Neural crest cell (in vitro differentiated cells): ENCODE results near the gene ZNF664. TPM values are rescaled to one million over a fixed set of nuclear protein-coding genes. Genes with fewer than 3 reads are reported as not detected.
A peak's percentile ranks its signal among the peaks of the same experiment; 100 is the strongest.

Experiments used
- DNase-seq: peaks from one replicate; pipeline ENCODE4 v3.0.0; 2021; ENCODE audit warnings: low read depth, mixed read lengths, low spot score
- H3K27ac Mint-ChIP-seq: one replicate; pipeline ENCODE4 v1.8.0; 2021; ENCODE audit warnings: mild to moderate bottlenecking, mixed read lengths; ENCODE audit not compliant: unreplicated experiment
- H3K27me3 Mint-ChIP-seq: 2 replicates; pipeline ENCODE4 v1.8.0; 2021; ENCODE audit warnings: low read depth, mild to moderate bottlenecking, mixed read lengths
- H3K36me3 Mint-ChIP-seq: 2 replicates; pipeline ENCODE4 v1.8.0; 2021; ENCODE audit warnings: low read depth, mild to moderate bottlenecking, mixed read lengths
- H3K4me1 Mint-ChIP-seq: 2 replicates; pipeline ENCODE4 v1.8.0; 2021; ENCODE audit warnings: mixed read lengths
- H3K4me3 Mint-ChIP-seq: one replicate; pipeline ENCODE4 v1.8.0; 2021; ENCODE audit warnings: mild to moderate bottlenecking, mixed read lengths
- H3K9me3 Mint-ChIP-seq: 2 replicates; pipeline ENCODE4 v1.8.0; 2021; ENCODE audit warnings: mixed read lengths
- CTCF ChIP-seq: fragments of 200-600 bp; sonication (generic); conservative IDR thresholded peaks from 2 replicates; pipeline ENCODE4 v1.5.0; 2021; ENCODE audit warnings: antibody characterized with exemption, mild to moderate bottlenecking
- total RNA-seq: library from RNA; stranded (reverse); gene quantifications from 2 replicates; pipeline ENCODE4 v1.2.1, GENCODE V29; 2021

The ZNF664 gene
- total RNA-seq, 1 donor from 2014 or later = 156 TPM

GRCh38 chr12:124000111-124000510, 27.1 kb downstream of the ZNF664 start:
- H3K9me3 Mint-ChIP-seq = no peaks in the 10 kb centered on the region
- no peak for TF ChIP-seq CTCF

GRCh38 chr12:124001343-124001742, 28.3 kb downstream of the ZNF664 start:
- TF ChIP-seq CTCF = no peak
- Mint-ChIP-seq H3K4me3 (no peak overlapping the region), H3K4me1 (peaks cover 34% of the 10 kb centered on the region), H3K27me3 (no peaks in the 10 kb centered on the region), H3K27ac (no peak overlapping the region), H3K36me3 (peaks cover 5% of the 10 kb centered on the region), H3K9me3 (no peaks in the 10 kb centered on the region)
- DNase-seq = no peak

More at GRCh38 chr12:124000111-124000510, 27.1 kb downstream of the ZNF664 start:
- Mint-ChIP-seq H3K36me3 (peaks cover 3% of the 10 kb centered on the region), H3K4me1 (peaks cover 44% of the 10 kb centered on the region), H3K27me3 (no peaks in the 10 kb centered on the region), H3K4me3 (no peak overlapping the region), H3K27ac (no peak overlapping the region)
- DNase-seq = no peak

GRCh38 chr12:124002021-124002644, 29.1 kb downstream of the ZNF664 start:
- Mint-ChIP-seq H3K9me3 (no peaks in the 10 kb centered on the region), H3K27ac (no peak overlapping the region), H3K27me3 (no peaks in the 10 kb centered on the region), H3K36me3 (peaks cover 5% of the 10 kb centered on the region), H3K4me3 (no peak overlapping the region), H3K4me1 (peaks cover 34% of the 10 kb centered on the region)
- DNase-seq = no peak
- TF ChIP-seq CTCF = no peak

GRCh38 chr12:124002654-124003053, 29.6 kb downstream of the ZNF664 start:
- peaks cover 5% of the 10 kb centered on the region for H3K36me3 Mint-ChIP-seq
- H3K27me3 Mint-ChIP-seq = no peaks in the 10 kb centered on the region
- DNase-seq = no peak
- no peak overlapping the region for H3K27ac Mint-ChIP-seq
- H3K4me3 Mint-ChIP-seq = no peak overlapping the region
- peaks cover 34% of the 10 kb centered on the region for H3K4me1 Mint-ChIP-seq
- no peaks in the 10 kb centered on the region for H3K9me3 Mint-ChIP-seq
- no peak for TF ChIP-seq CTCF

- H3K27ac Mint-ChIP-seq = peak overlapping the region; percentile 23
- TF ChIP-seq CTCF = no peak
Observed at GRCh38 chr12:124004233-124004875, 31.3 kb downstream of the ZNF664 start.

More at GRCh38 chr12:124004233-124004875, 31.3 kb downstream of the ZNF664 start:
- Mint-ChIP-seq H3K4me1 (peaks cover 30% of the 10 kb centered on the region), H3K36me3 (peaks cover 2% of the 10 kb centered on the region), H3K4me3 (no peak overlapping the region), H3K9me3 (no peaks in the 10 kb centered on the region), H3K27me3 (no peaks in the 10 kb centered on the region)
- no peak for DNase-seq
